C4-2B (cell line): ENCODE measurements around the gene ABLIM3.
A peak's percentile ranks its signal among the peaks of the same experiment; 100 is the strongest.

ENCODE experiments used
- H3K27ac ChIP-seq: fragments of 450-650 bp; 2 replicates; pipeline ENCODE4 v1.5.1; 2017
- ZFX ChIP-seq: fragments of 450-650 bp; IDR thresholded peaks from 2 replicates; pipeline ENCODE4 v1.6.1; 2017
- TF ChIP-seq, protein P1 (sequence below): fragments of 450-650 bp; conservative IDR thresholded peaks from 2 replicates; pipeline ENCODE4 v1.5.1; 2017; ENCODE audit warnings: mild to moderate bottlenecking

The ABLIM3 gene

GRCh38 chr5:149126906-149127305 lies 14.4 kb upstream of the ABLIM3 start:
- no peak for TF ChIP-seq ZFX
- TF ChIP-seq, protein P1, sequence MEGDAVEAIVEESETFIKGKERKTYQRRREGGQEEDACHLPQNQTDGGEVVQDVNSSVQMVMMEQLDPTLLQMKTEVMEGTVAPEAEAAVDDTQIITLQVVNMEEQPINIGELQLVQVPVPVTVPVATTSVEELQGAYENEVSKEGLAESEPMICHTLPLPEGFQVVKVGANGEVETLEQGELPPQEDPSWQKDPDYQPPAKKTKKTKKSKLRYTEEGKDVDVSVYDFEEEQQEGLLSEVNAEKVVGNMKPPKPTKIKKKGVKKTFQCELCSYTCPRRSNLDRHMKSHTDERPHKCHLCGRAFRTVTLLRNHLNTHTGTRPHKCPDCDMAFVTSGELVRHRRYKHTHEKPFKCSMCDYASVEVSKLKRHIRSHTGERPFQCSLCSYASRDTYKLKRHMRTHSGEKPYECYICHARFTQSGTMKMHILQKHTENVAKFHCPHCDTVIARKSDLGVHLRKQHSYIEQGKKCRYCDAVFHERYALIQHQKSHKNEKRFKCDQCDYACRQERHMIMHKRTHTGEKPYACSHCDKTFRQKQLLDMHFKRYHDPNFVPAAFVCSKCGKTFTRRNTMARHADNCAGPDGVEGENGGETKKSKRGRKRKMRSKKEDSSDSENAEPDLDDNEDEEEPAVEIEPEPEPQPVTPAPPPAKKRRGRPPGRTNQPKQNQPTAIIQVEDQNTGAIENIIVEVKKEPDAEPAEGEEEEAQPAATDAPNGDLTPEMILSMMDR = no peak
- H3K27ac ChIP-seq = peak overlapping the region; percentile 32

- peak overlapping the region; percentile 32; the same call in 1 of the 2 replicates for H3K27ac ChIP-seq
- TF ChIP-seq, protein P1 = no peak
- no peak for TF ChIP-seq ZFX
Measured at GRCh38 chr5:149127394-149127955, 13.8 kb upstream of the ABLIM3 start.

DNA sequence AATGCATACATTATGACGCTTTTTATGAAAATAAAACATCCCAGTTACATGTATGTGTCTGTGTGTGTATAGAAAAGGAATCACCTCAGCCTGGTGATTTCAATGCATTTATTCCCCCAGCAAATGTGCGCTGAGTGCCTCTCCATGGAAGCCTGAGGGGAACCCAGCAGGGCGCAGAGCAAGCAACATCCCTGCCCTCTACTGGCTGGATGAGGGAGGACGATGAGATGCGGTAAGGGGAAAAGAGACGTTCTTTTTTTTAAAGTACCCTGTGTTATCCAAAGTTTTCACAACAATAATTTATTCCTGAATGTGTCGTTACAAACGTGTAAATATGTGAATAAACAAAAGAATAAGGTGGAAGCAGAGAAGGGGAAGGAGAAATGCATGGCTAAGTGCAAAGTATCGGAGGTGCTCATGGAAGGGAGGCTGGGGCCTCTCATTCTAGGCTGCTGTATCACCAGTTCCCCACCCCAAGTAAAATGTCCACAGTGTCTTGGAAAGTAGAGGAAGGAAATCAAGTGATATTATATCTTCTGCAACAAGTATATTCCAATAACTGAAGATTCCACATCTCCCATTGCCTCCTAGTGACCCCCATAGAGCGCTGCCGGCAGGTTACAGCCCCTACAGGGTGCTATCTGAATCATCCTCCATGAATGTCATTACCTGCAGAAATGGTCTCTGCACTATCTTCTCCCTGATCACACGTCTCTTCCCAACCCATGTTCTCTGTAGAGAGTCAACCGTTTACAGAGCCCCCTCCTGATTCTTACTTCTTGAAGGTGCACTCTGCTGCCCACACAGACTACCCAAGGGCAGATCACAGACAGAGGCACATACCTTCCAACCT lies 13.0 kb upstream of the ABLIM3 start:
- TF ChIP-seq, protein P1 = peak; percentile 80
- no peak for TF ChIP-seq ZFX
- H3K27ac ChIP-seq = peak overlapping the region; percentile 67

- peak overlapping the region; percentile 67 for H3K27ac ChIP-seq
- TF ChIP-seq, protein P1 = no peak
- TF ChIP-seq ZFX = no peak
Measured at GRCh38 chr5:149129181-149129580, 12.1 kb upstream of the ABLIM3 start.

DNA sequence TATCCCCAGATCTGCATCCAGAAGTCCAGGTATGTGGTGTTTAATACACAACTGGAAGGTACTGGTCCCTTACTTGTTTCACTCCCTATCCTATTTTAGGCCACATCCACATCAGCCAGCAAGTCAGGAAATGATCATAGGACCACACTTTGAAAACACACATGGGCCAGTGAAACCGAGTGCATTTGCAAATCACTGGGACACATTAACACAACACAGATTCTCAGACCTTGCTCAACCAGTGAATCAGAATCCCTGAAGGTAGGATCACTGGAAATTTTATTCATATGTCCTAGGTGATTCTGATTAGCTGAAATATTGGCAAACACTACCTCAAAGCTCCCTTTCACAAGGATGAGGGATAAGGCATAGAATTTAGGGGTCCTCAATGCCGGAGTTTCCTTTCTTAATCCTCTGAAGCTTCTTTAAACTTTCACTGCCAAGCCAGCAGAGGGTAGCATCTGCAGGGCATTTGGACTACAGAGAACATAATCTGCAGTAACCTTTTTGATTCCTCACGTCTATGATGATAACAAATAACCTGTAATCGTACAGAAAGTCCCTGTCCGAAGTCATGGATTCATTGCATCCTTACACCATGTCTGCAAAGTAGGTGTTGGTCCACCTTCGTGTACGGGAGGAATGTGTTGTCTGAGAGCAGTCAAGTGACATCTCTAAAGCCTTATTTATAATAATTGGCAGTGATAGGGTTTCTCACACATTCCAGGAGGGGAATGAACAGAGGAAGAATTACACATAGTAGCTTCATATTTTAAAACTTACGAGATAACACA lies 11.0 kb upstream of the ABLIM3 start:
- no peak for TF ChIP-seq ZFX
- TF ChIP-seq, protein P1 = peak; percentile 48
- H3K27ac ChIP-seq = peak overlapping the region; percentile 67; the same call in 1 of the 2 replicates

DNA sequence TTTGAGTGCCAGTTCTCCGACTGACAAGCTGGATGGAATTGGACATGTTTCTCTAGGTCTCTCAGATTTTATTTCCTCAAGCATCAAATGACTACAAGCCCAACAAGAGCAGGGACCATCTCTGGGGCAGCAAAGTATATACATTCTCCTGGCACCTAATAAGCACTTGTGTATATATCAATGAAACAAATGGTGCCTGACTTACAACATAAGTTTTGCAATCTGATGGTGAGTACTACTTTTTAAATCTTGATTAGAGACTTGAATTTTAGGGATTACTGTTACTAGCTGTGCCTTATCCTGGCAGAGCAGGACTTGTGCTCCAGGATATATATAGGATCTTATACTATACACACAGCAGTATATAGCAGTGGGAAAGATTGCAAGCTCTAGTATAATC lies 8.8 kb upstream of the ABLIM3 start:
- H3K27ac ChIP-seq = no peak overlapping the region
- TF ChIP-seq, protein P1 = no peak
- no peak for TF ChIP-seq ZFX
